ENCODE data around the gene SFMBT1. TPM values are rescaled to one million over a fixed set of nuclear protein-coding genes. Genes with fewer than 3 reads are reported as not detected.
A peak's percentile ranks its signal among the peaks of the same experiment; 100 is the strongest.

The SFMBT1 gene
- total and polyA plus RNA-seq, 2 experiments from 2014 or later = 3.4 to 6.1 TPM

GRCh38 chr3:52998771-52999513 lies 46.9 kb downstream of the SFMBT1 start:
- H3K27ac ChIP-seq = no peak overlapping the region
- no peaks in the 10 kb centered on the region for H3K4me1 ChIP-seq (ENCODE audit: low read depth)
- no peak overlapping the region for H3K4me3 ChIP-seq
- no peaks in the 10 kb centered on the region for H3K27me3 ChIP-seq
- no peak for TF ChIP-seq CTCF (IDR thresholded peaks at IDR 0.05; ENCODE audit: low read depth, low read length)
- no peaks in the 10 kb centered on the region for H3K36me3 ChIP-seq
- H3K9me3 ChIP-seq (ENCODE audit: low read depth) = no peaks in the 10 kb centered on the region
- DNase-seq (ENCODE audit: low read depth in 1 of 2, low spot score in 1 of 2) = no peak

GRCh38 chr3:52990637-52991036 lies 55.2 kb downstream of the SFMBT1 start:
- H3K27ac ChIP-seq = no peak overlapping the region
- TF ChIP-seq CTCF (IDR thresholded peaks at IDR 0.05; ENCODE audit: low read depth, low read length) = no peak
- no peak for DNase-seq (ENCODE audit: low read depth in 1 of 2, low spot score in 1 of 2)
- no peak overlapping the region for H3K4me3 ChIP-seq
- H3K36me3 ChIP-seq = no peaks in the 10 kb centered on the region
- no peaks in the 10 kb centered on the region for H3K27me3 ChIP-seq
- no peaks in the 10 kb centered on the region for H3K4me1 ChIP-seq (ENCODE audit: low read depth)
- no peaks in the 10 kb centered on the region for H3K9me3 ChIP-seq (ENCODE audit: low read depth)

GRCh38 chr3:52986938-52987337 lies 58.9 kb downstream of the SFMBT1 start:
- DNase-seq (ENCODE audit: low read depth in 1 of 2, low spot score in 1 of 2) = peak; percentile 2 to 58
- Histone ChIP-seq H3K36me3 (no peaks in the 10 kb centered on the region), H3K9me3 (ENCODE audit: low read depth) (no peaks in the 10 kb centered on the region), H3K27ac (no peak overlapping the region), H3K27me3 (no peaks in the 10 kb centered on the region), H3K4me1 (ENCODE audit: low read depth) (no peaks in the 10 kb centered on the region), H3K4me3 (no peak overlapping the region)
- peak; percentile 36 for TF ChIP-seq CTCF (IDR thresholded peaks at IDR 0.05; ENCODE audit: low read depth, low read length)

- no peak for TF ChIP-seq CTCF (IDR thresholded peaks at IDR 0.05; ENCODE audit: low read depth, low read length)
- peak in 1 of 2 donors; percentile 50 for DNase-seq (ENCODE audit: low read depth in 1 of 2, low spot score in 1 of 2)
These were observed 59.8 kb downstream of the SFMBT1 start for GRCh38 chr3:52986049-52986448.

GRCh38 chr3:52983828-52984227 lies 62.0 kb downstream of the SFMBT1 start:
- TF ChIP-seq CTCF (IDR thresholded peaks at IDR 0.05; ENCODE audit: low read depth, low read length) = no peak
- H3K27me3 ChIP-seq = no peaks in the 10 kb centered on the region
- no peak overlapping the region for H3K4me3 ChIP-seq
- H3K4me1 ChIP-seq (ENCODE audit: low read depth) = no peaks in the 10 kb centered on the region
- H3K36me3 ChIP-seq = no peaks in the 10 kb centered on the region
- no peak overlapping the region for H3K27ac ChIP-seq
- DNase-seq (ENCODE audit: low read depth in 1 of 2, low spot score in 1 of 2) = no peak
- no peaks in the 10 kb centered on the region for H3K9me3 ChIP-seq (ENCODE audit: low read depth)

More at GRCh38 chr3:52986049-52986448, 59.8 kb downstream of the SFMBT1 start:
- no peaks in the 10 kb centered on the region for H3K9me3 ChIP-seq (ENCODE audit: low read depth)
- no peaks in the 10 kb centered on the region for H3K36me3 ChIP-seq
- no peaks in the 10 kb centered on the region for H3K27me3 ChIP-seq
- no peak overlapping the region for H3K27ac ChIP-seq
- no peak overlapping the region for H3K4me3 ChIP-seq
- H3K4me1 ChIP-seq (ENCODE audit: low read depth) = no peaks in the 10 kb centered on the region

All from cardiac muscle cell (in vitro differentiated cells and primary cell).